Dermis blood vessel endothelial cell (primary cell): ENCODE measurements around the gene GALNS. TPM values are rescaled to one million over a fixed set of nuclear protein-coding genes. Genes with fewer than 3 reads are reported as not detected.
A peak's percentile ranks its signal among the peaks of the same experiment; 100 is the strongest.
"Not testable (repeated sequence)": the region's sequence is repeated elsewhere in the genome, so short reads cannot be mapped to it uniquely, and the experiment has no call there.

ENCODE experiments used
- DNase-seq: peaks from one replicate; pipeline ENCODE4 v3.0.0; 2010
- total RNA-seq: library from RNA; depleted of rRNA; stranded (reverse); fragments of >200 nt; gene quantifications from 2 replicates; pipeline ENCODE4 v1.2.3, GENCODE V29; 2014

GALNS gene
- total RNA-seq, 1 donor from 2014 or later: 25.0 TPM

DNA sequence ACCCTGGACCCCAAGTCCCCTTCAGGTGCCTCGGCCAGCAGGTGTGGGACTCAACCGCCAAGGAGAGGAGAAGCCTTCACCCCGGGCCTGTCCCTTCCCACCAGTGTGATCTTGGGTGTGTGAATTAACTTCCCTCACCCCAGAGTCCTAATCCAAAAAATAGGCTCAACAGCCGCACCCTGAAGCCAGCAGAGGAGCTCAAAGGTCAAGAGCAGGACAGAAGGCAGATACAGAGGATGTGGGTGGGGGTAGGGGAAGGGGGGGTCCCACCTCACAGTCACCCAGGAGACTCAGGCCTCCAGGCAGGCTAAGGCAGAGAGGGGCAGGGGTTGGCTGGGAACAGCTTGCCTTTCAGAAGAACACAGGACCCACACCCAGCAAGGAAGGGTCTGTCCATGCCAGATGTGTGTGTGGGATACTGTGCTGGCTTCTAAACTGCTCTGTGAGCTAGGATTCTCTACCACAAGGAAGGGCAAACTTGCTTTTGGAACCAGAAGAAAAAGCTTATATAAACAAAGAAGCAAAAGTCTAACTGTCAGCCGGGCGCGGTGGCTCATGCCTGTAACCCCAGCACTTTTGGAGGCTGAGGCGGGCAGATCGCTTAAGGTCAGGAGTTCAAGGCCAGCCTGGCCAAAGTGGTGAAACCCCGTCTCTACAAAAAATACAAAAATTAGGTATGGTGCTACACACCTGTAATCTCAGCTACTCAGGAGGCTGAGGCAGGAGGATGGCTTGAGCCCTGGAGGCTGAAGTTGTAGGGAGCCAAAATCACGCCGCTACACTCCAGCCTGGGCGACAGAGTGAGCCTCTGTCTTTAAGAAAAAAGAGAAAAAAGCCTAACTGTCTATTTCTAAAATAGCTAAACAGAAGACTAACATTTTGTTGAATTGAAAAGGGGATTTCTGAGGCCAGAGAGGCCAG is 76.3 kb downstream of the GALNS start:
- DNase-seq: no peak

DNA sequence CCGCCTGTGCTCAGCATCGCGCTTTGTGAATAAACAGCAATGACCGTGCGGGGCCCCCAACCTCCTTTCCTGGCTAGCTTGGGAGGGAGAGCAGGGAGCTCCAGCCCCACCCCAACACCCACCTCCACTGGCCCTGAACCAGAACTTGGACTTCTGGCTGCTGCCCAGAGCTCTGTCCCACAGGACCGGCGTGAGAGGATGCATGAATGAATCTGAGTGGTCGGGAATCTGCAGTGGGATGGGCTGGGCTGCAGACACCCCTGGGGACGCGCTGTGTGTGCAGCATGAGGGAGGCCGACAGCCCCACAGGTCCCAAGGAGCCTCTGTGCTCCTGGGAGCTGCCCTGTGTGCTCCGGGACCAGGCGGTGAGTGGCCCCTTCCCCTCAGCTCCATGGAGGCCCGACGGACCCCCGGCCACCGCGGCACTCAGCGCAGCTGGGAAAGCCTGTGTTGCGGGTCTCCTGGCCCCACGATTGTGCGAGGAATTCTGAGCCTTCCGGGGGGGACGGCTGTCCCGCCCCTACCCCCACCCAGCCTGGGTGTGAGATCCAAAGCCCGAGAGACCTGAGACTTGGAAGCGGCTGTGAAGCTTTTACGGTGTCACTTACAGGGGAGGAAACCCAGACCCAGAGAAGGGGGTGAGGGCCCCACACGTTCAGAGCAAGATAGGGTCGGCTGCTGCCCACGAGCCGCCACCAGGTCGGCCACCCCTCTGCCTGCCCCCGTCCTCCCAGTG is 77.2 kb downstream of the GALNS start:
- no peak for DNase-seq

DNA sequence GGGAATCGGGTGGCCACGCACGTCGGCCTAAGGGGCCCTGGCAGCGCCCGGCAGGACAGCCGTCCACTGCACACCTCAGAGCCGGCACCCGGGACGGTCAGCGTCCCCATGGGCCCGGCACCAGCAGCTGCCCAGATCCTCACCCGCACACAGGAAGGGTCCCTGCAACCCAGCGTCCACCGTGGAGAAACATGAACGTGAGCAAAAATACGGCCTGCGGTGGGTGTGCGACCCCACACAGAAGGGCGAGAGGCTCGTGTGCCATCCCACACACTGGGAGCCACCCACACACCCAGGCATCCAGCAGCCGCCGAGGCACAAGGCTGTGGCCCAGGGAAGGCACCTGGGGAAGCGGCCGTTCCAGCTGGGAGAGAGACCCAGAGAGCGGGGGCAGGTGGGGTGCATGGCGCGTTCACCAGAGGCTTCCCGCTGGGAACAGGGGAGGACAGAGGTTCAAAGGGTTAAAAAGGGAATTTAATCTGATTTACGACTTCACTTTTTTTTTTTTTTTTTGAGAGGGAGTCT is 78.1 kb downstream of the GALNS start:
- DNase-seq: no peak

DNA sequence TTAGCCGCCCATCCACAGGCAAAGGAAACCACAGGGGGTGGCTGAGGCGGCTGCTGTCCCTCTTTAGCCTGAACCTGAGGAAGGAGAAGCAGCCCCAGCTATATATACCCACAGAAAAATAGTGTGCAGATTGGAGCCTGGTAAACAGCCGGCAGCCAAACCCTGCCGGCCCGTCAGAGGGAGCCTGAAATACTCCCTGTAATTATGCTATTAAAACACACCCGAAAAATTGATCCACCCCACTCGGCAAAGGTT is 78.5 kb downstream of the GALNS start:
- DNase-seq: no peak

DNA sequence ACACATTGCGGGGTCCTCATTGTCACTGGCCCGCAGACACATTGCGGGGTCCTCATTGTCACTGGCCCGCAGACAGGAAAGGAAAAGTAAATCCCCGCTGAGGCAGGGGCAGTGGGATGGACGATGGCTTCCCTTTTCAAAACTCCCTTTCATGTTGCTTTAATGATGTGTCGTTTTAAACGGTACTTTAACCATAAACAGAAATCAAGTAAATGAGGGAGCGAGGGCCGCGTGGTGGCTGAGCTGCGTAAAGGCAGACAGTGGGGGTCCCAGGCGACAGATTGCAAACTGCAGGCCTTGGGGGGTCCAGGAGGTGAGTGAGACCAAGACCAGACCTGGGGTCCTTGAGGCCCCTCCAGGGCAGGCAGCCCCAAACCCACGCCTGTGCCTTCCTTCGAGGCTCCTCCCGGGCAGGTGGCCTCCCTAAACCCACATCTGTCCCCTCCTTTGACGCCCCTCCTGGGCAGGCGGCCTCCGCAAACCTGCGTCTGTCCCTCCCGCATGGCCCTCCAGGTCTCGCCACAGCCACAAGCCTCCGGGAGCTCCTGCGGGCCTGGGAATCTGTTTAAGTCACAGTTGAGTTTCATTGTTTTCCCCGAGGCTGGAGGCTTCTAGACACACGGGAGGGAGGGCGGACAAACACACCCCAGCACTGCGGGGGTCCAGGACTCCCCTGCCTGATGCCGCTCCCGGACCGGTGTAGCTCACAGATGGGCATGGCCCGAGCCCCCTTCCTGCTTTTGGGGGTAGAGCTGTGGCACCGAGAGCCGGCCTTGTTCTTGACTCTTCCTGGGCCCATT is 79.1 kb downstream of the GALNS start:
- DNase-seq: no peak

DNA sequence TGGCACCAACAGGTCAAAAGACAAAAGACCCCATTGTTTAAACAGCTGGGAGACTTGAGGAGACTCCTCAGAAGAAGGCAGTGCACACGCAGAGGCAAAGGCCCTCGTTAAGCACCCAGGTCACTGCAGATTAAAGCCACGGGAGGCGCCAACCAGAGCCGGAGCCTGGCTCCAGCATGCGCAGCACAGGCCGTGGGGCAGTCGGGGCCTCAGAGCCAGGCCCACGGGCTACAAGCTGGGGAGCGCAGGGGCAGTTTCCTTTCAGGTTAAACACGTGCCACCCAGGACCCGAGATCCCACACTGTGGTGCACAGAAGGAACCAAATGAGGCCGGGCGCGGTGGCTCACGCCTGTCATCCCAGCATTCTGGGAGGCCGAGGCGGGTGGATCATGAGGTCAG is 80.9 kb downstream of the GALNS start:
- no peak for DNase-seq

DNA sequence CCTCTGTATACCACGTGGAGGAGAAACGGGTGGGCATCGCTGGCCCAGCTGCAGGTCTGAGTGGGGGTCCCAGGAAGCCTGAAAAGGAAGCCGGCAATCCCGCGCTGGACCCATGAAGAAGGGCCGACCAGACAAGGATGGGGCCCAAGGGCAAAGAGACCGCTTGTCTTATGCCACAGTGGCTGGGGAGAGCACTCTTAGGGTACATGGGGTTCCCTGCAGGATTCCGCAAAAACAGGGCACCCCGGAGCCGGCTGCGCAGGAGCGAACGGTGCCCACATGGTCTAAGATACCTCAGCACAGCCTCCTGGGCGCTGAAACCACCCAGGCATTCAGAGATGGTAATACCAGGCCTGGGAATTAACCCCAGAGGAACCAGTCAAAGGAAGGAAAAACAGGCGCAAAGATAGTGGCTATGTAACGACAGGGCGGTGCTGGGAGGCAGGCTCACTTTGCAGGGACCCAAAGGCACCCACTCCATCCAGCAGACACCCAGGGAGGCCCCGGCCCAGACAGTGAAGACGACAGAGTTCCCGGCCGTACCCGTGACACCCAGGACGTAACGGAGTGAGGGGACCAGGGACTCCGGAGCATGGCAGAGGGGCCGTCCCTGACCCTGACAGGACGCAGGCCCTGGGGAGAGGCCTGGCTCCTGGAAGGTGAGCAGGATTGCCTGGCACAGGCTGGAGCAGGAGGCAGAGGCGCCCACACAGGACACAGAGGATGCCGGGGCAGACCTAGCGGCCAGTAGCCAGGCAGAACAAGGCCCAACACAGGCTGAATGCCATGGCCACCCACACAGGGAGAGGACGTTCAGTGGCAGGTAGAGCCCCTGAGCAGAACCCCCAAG is 82.0 kb downstream of the GALNS start:
- DNase-seq: no peak

DNA sequence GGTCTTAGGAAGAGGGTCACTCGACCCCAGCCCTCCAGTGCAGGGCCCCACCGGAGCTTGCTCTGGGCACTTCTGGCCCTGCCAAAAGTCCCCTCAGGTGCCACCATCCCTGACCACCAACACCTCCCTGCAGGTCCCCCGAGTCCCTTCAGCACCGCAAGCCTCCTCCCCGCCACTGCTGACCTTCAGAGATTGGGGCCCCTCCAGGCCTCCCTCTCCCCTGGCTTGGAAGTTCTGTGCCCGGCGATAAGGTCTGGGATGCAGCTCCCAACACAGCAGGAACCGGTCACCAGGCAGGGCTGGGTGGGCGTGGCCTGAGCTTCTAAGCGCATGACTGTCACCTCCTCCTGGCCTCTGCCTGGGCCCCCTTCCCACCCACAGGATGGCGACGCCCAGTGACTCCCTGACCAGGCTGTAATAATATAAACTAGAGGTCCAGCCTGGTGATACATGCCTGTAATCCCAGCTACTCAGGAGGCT is 82.9 kb downstream of the GALNS start:
- peak; percentile 58 for DNase-seq

DNA sequence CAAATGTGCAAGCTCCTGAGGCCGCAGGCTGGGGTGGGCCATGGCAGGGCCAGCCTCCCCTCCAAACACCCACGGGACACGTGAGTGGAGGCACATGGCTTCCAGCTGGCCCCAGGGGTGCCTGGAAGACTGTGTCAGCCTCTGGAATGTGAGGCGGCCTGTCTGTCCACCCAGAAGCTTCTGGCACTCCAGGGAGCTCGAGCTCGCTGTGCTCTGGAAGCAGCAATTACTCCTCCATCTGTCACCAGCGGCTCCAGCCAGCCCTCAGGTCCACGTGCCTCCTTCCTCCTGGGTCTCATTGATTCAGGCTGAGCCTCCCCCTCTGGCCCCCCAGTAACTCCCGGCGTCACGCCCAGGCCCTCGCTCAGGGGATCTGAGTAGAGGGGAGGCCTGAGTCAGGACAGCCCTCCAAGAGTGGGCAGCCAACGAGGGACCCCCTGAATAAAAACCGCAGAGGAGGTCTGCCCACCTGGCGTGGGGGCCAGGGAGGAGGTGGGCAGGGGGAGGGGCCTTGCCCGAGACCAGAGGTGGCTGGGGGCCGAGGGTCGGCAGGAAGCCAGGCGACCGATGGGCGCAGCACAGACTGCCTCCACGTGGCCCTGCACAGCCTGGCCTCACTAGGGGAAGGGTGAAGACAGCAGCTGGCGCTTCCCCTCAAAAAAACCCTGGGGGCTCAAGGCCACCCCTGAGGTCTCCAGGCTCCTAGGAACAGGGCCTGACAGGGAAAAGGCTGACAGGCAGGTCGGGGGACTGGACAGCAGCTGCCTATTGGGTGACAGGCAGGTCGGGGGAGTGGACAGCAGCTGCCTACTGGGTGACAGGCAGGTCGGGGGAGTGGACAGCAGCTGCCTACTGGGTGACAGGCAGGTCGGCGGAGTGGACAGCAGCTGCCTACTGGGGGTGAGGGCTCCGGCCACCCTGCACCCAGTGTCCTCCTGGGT is 83.6 kb downstream of the GALNS start:
- no peak for DNase-seq

DNA sequence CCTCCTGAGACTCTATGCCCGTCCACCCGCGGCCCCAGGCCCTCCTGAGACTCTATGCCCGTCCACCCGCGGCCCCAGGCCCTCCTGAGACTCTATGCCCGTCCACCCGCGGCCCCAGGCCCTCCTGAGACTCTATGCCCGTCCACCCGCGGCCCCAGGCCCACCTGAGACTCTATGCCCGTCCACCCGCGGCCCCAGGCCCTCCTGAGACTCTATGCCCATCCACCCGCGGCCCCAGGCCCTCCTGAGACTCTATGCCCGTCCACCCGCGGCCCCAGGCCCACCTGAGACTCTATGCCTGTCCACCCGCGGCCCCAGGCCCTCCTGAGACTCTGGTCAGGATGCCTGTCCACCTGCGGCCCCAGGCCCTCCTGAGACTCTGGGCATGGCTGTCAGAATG is 85.0 kb downstream of the GALNS start:
- DNase-seq: not testable (repeated sequence)

DNA sequence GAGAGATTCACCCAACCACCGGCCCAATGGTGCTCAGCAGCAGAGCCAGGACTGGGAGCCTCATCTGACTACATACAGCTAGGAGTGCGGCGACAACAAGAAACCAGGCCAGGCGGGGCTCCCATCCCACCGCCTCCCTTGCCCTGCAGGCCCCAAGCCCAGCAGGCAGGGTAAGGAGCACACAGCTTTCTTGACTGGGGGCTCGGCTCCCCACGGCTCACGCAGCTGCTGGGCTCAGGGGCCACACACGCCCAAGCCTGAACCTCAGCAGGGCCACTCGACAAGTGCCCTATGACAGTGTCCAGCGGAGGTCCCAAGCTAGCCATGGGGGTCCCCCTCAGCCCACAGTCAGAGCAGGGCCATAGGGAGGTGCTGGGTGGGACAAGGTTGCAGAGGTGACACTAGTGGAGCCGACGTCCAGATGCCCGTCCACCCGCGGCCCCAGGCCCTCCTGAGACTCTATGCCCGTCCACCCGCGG is 85.4 kb downstream of the GALNS start:
- DNase-seq: no peak

DNA sequence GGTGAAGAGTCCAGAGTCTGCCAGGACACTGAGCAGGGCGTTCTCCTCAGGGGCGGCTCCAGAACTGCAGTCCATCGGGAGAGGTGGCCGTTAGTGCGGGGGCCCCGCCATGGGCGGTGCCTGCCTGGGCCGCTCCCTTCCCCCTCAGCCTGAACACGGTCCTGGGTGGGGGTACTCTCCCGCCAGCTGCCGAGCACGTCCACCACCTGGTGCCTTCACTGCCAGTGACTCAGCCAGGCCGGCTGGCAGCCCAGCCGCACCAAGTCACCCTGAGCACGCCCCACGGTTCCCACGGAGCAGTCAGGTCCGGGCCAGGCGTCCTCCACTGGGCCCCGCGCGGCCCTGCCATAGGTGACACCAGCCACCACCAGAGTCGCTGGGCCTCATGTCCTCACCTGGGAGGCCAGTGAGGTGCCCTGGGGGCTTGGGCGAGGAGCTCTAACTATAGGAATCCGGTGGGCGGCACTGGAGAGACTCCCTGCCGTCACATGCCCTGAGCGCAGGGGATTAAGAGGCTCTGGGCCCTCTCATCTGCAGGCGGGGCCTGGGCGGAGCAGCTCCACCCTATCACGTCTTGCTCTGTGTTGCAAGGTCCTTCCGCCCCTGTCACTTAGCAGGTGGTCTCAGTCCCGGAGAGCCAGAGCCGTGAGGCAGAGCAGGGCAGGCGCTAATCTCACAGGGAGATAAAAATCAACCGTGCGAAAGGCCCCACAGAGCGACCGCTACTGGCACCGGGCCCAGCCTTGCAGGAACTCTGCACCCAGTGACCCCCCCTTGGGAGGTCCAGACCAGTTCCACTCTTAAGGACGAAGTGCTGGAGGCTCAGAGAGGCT is 86.1 kb downstream of the GALNS start:
- peak; percentile 70 for DNase-seq

DNA sequence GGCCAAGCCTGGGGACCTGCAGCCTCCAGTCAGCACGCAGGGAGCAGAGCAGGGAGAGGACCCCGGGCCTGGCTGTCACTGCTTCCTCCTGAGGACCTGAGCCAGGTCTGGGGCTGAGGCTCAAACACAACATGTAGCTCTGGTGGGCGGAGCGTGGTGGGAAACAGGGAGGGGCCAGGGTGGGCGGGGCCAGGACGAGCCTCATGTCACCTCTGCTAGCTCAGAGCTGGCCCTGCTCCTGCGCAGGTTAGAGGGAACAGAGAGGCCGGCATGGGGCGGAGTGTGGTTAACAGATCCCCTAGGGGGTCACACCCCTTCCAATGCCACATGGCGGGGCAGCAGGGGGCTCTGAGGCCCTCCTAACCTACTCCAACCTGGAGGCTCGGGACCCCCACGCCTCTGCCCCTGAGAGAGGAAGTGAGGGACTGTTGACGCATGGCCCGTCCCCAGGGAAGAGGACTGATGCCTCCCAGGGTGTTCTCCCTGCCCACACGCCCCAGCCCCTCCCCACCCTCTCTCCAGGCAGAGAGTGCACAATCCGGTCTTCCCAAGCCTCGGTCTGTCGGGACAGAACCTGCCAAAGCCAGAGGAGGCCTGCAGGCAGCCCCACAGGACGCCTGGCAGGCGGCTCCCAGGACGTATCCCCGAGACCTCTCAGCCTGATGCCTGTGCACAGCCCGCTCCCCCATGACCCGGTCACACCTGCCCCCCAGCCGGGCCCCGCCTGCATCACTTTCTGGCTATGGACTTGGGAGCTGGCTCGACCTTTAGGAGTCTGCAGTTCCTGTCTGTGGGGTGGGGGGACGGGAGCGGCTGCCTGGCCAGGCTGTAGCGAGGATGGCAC is 86.9 kb downstream of the GALNS start:
- DNase-seq: peak; percentile 42

DNA sequence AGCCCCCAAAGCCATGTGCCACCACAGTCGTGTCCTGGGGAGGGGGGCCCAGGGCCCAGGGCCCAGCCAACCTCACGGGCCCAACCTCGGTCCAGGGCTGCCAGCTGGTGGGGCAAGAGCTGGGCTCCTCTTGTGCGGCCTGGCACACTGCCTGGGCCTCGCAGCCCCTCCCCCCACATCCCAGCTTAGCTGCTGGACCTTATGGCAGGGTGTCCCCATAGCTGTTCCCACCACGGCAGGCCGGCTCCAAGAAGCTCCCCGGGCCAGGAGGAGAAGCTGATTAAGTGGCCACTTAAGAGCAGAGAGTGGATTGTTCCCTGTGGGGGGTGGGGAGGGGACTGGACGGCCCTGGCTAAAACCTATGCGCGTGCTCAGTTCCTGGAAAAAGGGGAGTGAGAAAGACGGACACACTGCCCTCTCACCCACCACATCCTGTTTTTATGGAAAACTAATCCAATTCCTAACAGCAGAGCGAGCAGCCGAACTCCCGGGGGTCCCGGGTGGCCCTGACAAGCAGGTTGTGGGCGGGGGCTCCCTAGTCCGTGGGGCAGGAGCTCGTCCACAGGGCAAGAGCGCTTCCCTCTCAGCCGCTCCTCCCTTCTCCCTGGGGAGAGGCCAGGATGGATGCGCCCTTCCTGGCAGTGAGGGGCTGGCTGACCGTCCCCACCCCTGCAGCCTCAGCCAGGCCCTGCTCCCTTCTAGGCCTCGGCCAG is 88.5 kb downstream of the GALNS start:
- DNase-seq: peak; percentile 69

DNA sequence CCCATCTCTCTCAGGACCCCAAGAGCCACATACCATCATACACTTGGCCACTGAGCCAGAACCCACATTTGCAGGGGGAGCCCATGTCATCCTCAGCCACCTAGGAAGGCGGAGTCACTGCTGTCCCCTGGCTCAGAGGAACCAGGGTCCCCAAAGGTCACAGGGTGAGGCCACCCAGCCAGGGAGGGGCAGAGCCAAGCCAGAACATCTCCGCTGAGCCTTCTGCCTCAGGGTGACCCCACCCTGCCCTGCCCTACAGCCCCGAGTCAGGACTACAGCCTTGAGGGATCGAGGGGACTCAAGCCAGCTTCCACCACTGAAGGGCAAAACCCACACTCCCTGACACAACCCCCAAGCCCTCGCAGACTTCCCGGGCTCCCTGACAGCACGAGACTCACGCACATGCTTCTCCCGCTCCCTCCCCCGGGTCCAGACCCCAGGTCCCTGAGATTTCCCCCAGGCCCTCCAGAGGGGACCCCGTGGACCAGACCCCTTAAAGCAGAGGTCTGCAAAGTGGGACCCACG is 89.1 kb downstream of the GALNS start:
- no peak for DNase-seq

DNA sequence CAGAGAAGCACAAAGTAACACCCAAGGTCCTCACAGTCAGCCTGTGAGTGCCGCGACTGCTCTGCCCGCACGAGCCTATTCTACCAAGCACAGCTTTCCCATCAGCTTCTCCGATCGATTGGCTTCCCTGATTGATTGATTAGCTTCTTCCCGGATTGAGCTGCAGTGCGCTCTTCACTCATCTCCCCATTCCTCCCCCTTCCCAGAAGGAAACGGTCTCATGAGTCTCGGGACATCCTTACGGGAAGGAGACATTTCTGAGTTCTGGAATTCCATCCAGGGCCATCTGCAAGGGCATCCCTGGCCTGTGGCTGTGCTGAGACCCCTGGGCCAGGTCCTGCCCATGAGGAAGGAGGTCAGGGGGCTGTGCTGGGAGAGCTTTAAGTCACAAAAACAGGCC is 89.8 kb downstream of the GALNS start:
- DNase-seq: no peak

DNA sequence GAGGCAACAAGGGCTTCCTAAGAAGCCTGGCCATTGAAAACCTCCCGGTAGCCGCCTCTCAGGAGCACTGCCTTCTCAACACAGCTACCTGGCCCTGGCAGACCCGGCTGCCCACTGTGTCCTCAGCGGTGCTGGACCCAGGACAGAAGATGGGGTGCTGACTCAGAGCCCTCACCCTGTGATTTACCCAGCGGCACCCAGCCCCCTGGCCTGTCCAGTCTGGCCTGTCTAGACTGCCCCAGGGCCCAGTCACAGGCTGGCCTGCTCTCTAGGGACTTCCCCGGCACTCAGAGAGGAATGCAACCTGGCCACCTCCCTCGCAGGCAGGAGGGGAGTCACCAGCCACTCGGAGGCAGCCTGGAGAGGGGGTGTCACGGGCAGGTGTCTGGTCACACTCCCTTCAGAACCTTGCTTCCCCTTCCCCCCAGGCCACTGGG is 91.8 kb downstream of the GALNS start:
- DNase-seq: no peak

DNA sequence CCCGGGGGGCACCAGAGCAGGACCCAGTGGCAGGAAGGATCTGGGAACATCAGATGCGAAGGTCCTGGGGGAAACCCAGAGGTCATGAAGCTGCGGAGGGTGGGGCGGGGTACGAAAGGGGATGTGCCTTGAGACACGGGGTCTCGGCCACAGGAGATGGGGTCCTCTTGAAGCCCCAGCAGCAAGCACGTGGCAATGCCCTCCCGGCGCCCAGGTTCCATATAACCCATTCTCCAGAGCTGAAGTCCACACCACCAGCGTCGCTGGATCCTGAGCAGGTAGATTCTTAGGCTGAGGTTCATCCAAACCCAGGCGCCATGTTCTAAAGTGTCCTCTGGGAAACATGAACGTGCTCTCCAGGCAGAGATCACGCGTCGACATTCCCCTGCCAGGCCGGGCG is 92.7 kb downstream of the GALNS start:
- DNase-seq: no peak
